HG02642 (cell line): ENCODE results near the gene SFXN5.
"Not testable (repeated sequence)": the region's sequence is repeated elsewhere in the genome, so short reads cannot be mapped to it uniquely, and the experiment has no call there.

Source experiments
- ATAC-seq: cut with Tn5 transposase; IDR thresholded peaks from one replicate; pipeline ENCODE4 v1.9.1; 2021; ENCODE audit warnings: mild to moderate bottlenecking; ENCODE audit not compliant: unreplicated experiment, poor library complexity

SFXN5 gene

GRCh38 chr2:73071360-73072128 lies at the start of gene SFXN5:
TSS of gene SFXN5 (minus strand) at chr2:73071712. CDS start at chr2:73071705, 7 bp downstream.
- ATAC-seq: peak; percentile 93

- ATAC-seq: not testable (repeated sequence)
Observed at GRCh38 chr2:73119611-73120239, 48.2 kb upstream of the SFXN5 start.

GRCh38 chr2:73117441-73117840 lies 45.9 kb upstream of the SFXN5 start:
- no peak for ATAC-seq

- ATAC-seq: no peak
Observed at GRCh38 chr2:73116182-73116960, 44.9 kb upstream of the SFXN5 start.

- ATAC-seq: no peak
Observed at GRCh38 chr2:73114273-73114867, 42.9 kb upstream of the SFXN5 start.

GRCh38 chr2:73112913-73113854 lies 41.7 kb upstream of the SFXN5 start, which contains the start of gene RAB11FIP5:
TSS of gene RAB11FIP5 (minus strand) at chr2:73112948. CDS start at chr2:73112777, 171 bp downstream.
- ATAC-seq: peak; percentile 80

- ATAC-seq: peak; percentile 15
Observed at GRCh38 chr2:73112026-73112912, 40.8 kb upstream of the SFXN5 start.

- ATAC-seq: no peak
Observed at GRCh38 chr2:73111073-73112025, 39.8 kb upstream of the SFXN5 start.

GRCh38 chr2:73110168-73111072 lies 38.9 kb upstream of the SFXN5 start:
- ATAC-seq: no peak

GRCh38 chr2:73109431-73110167 lies 38.1 kb upstream of the SFXN5 start:
- no peak for ATAC-seq

- ATAC-seq: no peak
Observed at GRCh38 chr2:73107211-73107926, 35.9 kb upstream of the SFXN5 start.

GRCh38 chr2:73106791-73107190 lies 35.3 kb upstream of the SFXN5 start:
- ATAC-seq: no peak

- no peak for ATAC-seq
Observed at GRCh38 chr2:73105511-73105971, 34.0 kb upstream of the SFXN5 start.

- no peak for ATAC-seq
Observed at GRCh38 chr2:73104933-73105332, 33.4 kb upstream of the SFXN5 start.

GRCh38 chr2:73103018-73103542 lies 31.6 kb upstream of the SFXN5 start:
- no peak for ATAC-seq
